ENCODE measurements around the gene INTS11. TPM values are rescaled to one million over a fixed set of nuclear protein-coding genes. Genes with fewer than 3 reads are reported as not detected.

The INTS11 gene
- total and polyA plus RNA-seq, 2 of the 13 experiments (the other 11 are each of a cell fraction or from before 2014, with no cell fraction given), result 52.8 to 94.8 TPM

- TF ChIP-seq MIER2 (CRISPR knock-in tag; IDR thresholded peaks at IDR 0.05) (no peak), KLF9 (CRISPR knock-in tag; IDR thresholded peaks at IDR 0.05; ENCODE audit: low read depth) (no peak), ZMYM2 (CRISPR knock-in tag; IDR thresholded peaks at IDR 0.05) (no peak), ZNF501 (CRISPR knock-in tag; IDR thresholded peaks at IDR 0.05) (no peak), ZNF138 (CRISPR knock-in tag; IDR thresholded peaks at IDR 0.05; ENCODE audit: low read depth) (no peak), POLR2AphosphoS5 (IDR thresholded peaks at IDR 0.05; ENCODE audit: low read depth, low read length) (no peak), BORCS8-MEF2B (CRISPR knock-in tag; IDR thresholded peaks at IDR 0.05) (no peak), ZNF570 (CRISPR knock-in tag; IDR thresholded peaks at IDR 0.05; ENCODE audit: borderline replicate concordance) (no peak), ZNF615 (CRISPR knock-in tag; IDR thresholded peaks at IDR 0.05; ENCODE audit: borderline replicate concordance) (no peak), PITX1 (CRISPR knock-in tag; IDR thresholded peaks at IDR 0.05) (no peak), ZNF546 (CRISPR knock-in tag; conservative IDR thresholded peaks at IDR 0.05) (no peak), FIP1L1 (IDR thresholded peaks at IDR 0.05; ENCODE audit: borderline replicate concordance, insufficient read depth, low read depth, low read length) (no peak), ZNF441 (CRISPR knock-in tag; IDR thresholded peaks at IDR 0.05; ENCODE audit: borderline replicate concordance) (no peak), ZSCAN9 (CRISPR knock-in tag; IDR thresholded peaks at IDR 0.05; ENCODE audit: borderline replicate concordance) (no peak), ZNF329 (CRISPR knock-in tag; IDR thresholded peaks at IDR 0.05; ENCODE audit: low read depth) (no peak), FOXJ3 (CRISPR knock-in tag; IDR thresholded peaks at IDR 0.05; ENCODE audit: borderline replicate concordance) (no peak), ZNF777 (CRISPR knock-in tag; IDR thresholded peaks at IDR 0.05) (peak; percentile 54; the same call in 1 of the 2 replicates), HNRNPH1 (optimal IDR thresholded peaks at IDR 0.05; ENCODE audit: low read depth, low read length) (no peak), TAF15 (IDR thresholded peaks at IDR 0.05; ENCODE audit: low read depth, low read length, poor library complexity, severe bottlenecking) (no peak), TCF7 (IDR thresholded peaks at IDR 0.05; ENCODE audit: low read depth) (no peak), FOXP1 (IDR thresholded peaks at IDR 0.05) (no peak), FOXP1 (CRISPR knock-in tag; IDR thresholded peaks at IDR 0.05) (no peak), ZSCAN22 (CRISPR knock-in tag; IDR thresholded peaks at IDR 0.05) (no peak), PRPF4 (IDR thresholded peaks at IDR 0.05; ENCODE audit: low read depth, low read length, poor library complexity, severe bottlenecking) (no peak)
- TF ChIP-seq, protein P1, sequence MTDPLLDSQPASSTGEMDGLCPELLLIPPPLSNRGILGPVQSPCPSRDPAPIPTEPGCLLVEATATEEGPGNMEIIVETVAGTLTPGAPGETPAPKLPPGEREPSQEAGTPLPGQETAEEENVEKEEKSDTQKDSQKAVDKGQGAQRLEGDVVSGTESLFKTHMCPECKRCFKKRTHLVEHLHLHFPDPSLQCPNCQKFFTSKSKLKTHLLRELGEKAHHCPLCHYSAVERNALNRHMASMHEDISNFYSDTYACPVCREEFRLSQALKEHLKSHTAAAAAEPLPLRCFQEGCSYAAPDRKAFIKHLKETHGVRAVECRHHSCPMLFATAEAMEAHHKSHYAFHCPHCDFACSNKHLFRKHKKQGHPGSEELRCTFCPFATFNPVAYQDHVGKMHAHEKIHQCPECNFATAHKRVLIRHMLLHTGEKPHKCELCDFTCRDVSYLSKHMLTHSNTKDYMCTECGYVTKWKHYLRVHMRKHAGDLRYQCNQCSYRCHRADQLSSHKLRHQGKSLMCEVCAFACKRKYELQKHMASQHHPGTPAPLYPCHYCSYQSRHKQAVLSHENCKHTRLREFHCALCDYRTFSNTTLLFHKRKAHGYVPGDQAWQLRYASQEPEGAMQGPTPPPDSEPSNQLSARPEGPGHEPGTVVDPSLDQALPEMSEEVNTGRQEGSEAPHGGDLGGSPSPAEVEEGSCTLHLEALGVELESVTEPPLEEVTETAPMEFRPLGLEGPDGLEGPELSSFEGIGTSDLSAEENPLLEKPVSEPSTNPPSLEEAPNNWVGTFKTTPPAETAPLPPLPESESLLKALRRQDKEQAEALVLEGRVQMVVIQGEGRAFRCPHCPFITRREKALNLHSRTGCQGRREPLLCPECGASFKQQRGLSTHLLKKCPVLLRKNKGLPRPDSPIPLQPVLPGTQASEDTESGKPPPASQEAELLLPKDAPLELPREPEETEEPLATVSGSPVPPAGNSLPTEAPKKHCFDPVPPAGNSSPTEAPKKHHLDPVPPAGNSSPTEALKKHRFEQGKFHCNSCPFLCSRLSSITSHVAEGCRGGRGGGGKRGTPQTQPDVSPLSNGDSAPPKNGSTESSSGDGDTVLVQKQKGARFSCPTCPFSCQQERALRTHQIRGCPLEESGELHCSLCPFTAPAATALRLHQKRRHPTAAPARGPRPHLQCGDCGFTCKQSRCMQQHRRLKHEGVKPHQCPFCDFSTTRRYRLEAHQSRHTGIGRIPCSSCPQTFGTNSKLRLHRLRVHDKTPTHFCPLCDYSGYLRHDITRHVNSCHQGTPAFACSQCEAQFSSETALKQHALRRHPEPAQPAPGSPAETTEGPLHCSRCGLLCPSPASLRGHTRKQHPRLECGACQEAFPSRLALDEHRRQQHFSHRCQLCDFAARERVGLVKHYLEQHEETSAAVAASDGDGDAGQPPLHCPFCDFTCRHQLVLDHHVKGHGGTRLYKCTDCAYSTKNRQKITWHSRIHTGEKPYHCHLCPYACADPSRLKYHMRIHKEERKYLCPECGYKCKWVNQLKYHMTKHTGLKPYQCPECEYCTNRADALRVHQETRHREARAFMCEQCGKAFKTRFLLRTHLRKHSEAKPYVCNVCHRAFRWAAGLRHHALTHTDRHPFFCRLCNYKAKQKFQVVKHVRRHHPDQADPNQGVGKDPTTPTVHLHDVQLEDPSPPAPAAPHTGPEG (CRISPR knock-in tag; IDR thresholded peaks at IDR 0.05), result 0 out of 2 replicates have a peak, but pooled peaks have one; percentile 65
- TF ChIP-seq, protein P2, sequence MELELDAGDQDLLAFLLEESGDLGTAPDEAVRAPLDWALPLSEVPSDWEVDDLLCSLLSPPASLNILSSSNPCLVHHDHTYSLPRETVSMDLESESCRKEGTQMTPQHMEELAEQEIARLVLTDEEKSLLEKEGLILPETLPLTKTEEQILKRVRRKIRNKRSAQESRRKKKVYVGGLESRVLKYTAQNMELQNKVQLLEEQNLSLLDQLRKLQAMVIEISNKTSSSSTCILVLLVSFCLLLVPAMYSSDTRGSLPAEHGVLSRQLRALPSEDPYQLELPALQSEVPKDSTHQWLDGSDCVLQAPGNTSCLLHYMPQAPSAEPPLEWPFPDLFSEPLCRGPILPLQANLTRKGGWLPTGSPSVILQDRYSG (CRISPR knock-in tag; IDR thresholded peaks at IDR 0.05), result no peak
These were observed 24.2 kb upstream of the INTS11 start (continued) for GRCh38 chr1:1348420-1349255.
